Activated CD4-positive, alpha-beta T cell treated with anti-CD3 and anti-CD28 coated beads, Interleukin-2, amount 50 U/mL, for 16 hours (primary cell): ENCODE results near the gene FTO.

Source experiments
- DNase-seq: peaks from one replicate; pipeline ENCODE4 v3.0.0-alpha.2; 2020

FTO gene

GRCh38 chr16:54062361-54063278 lies 358.7 kb downstream of the FTO start:
- no peak for DNase-seq

- no peak for DNase-seq
Observed at GRCh38 chr16:54063279-54063773, 359.4 kb downstream of the FTO start.

- no peak for DNase-seq
Observed at GRCh38 chr16:54066451-54067105, 362.6 kb downstream of the FTO start.

- no peak for DNase-seq
Observed at GRCh38 chr16:54067322-54068065, 363.5 kb downstream of the FTO start.

GRCh38 chr16:54068212-54068611 lies 364.3 kb downstream of the FTO start:
- no peak for DNase-seq

DNA sequence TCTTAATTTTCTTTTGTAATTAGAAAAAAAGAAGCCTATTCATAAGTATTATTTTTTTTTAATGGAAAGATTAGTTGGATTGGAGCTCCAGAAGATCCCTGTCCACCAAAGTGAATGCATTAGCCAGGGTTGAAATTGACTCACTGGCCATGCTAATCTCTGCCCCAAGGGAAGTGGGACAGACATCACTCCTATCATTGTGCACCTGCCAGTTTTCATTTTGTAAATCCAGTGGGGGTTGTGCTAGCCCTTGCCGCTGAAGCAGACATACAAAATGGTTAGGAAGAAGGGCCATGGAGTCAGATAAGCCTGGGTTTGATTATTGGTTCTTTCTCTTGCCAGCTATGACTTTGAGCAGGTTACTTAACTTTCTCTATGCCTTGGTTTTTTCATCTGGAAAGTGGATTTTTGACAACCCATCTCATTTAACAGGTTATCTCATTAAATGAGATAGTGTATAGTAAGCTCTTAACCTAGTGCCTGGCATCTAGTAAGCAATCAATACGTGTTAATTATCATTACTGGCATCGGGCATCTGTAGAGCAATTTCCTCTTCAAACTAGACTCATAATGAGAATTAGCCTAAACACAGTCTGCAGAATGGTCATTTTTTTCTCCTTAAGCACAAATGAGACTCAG lies 365.8 kb downstream of the FTO start:
- no peak for DNase-seq

- DNase-seq = no peak
Observed at GRCh38 chr16:54070789-54071343, 366.9 kb downstream of the FTO start.

- DNase-seq = no peak
Observed at GRCh38 chr16:54071514-54071913, 367.6 kb downstream of the FTO start.

DNA sequence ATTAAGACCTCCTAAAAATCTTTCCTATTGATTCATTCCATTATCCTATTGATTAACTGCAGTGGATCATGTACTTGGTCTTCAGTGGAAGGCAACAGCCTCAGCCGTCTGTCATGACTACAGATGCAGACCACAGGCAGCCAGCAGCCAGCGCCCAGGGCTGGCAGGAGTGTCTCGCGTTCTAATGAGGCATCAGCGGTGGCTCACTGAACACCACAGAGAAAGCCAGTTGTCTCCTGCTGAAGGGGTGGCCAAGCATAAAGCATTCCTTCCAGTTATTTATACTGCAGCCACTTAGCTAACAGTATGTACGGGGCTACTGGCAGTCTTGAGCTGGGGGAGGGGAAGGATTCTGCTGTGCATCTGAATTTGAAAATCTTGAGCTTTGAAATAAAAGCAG lies 368.3 kb downstream of the FTO start:
- no peak for DNase-seq

- DNase-seq = no peak
Observed at GRCh38 chr16:54073356-54073755, 369.4 kb downstream of the FTO start.

GRCh38 chr16:54075446-54075845 lies 371.5 kb downstream of the FTO start:
- DNase-seq = no peak

- DNase-seq = no peak
Observed at GRCh38 chr16:54076006-54076504, 372.1 kb downstream of the FTO start.

GRCh38 chr16:54077050-54077821 lies 373.3 kb downstream of the FTO start:
- DNase-seq = no peak

DNA sequence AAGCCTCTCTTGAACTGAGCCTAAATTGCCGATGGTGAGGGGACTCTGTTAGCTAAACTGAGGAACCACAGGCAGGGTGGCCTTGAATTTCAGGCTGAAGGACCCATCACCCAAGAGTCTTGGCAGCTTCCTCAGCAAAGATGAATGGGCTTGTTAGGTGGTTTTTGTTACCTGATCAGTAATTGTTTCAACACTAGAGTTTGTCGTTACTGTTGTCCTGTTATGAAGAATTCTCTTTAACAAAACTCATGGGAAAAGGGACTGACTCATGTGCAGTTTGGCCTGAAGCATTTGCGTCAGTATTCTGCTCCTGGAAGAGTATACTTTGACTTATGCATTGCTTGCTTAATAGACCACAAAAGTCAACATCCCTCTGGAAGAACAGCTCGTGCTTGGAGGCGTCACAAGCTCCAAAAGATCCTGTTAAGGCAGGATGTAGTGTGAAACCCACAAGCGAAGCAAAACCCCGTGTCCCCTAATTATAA lies 376.6 kb downstream of the FTO start:
- DNase-seq = no peak

DNA sequence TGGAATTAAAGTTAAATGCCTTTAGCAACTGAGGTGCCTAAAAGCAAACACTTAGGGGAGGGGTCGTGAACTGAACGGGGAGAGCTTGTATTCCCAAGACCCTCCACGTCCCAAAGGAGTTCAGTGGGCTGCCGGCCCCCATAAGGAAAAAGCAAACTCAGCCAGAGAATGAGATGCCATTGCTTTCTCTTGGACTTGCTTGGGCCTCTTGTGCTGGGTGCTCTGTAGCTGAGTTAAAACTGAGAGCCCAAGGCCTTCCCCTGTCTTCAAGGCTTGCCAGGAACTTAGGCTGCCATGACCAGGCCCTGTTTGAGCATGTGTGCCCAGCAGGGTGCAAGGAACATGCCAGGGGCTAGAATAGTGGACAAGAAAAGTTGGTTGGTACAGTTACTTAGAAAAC lies 382.8 kb downstream of the FTO start:
- no peak for DNase-seq

GRCh38 chr16:54090602-54091001 lies 386.6 kb downstream of the FTO start:
- DNase-seq = no peak

DNA sequence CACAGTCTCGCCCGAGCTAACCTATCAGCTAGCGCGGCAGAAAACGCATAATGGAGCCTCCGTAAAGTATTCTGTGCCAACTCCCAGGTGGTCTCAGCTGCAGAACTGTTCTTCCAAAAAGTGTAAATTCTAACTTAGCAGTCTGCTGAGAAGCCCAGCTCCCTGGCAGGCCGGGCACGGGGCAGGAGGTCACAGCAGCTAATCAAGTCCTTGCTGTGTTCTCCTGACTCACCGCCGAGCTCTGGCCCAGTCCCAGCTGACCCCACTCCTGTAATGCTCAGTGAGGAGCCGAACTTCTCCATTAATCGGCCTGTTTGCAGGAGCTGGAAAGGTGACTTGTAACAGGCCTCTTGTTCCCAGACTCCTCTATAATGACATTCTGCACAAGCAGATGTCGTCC lies 389.3 kb downstream of the FTO start:
- no peak for DNase-seq

GRCh38 chr16:54094641-54095040 lies 390.7 kb downstream of the FTO start:
- no peak for DNase-seq

GRCh38 chr16:54096607-54097006 lies 392.7 kb downstream of the FTO start:
- no peak for DNase-seq

GRCh38 chr16:54097774-54098173 lies 393.8 kb downstream of the FTO start:
- no peak for DNase-seq

DNA sequence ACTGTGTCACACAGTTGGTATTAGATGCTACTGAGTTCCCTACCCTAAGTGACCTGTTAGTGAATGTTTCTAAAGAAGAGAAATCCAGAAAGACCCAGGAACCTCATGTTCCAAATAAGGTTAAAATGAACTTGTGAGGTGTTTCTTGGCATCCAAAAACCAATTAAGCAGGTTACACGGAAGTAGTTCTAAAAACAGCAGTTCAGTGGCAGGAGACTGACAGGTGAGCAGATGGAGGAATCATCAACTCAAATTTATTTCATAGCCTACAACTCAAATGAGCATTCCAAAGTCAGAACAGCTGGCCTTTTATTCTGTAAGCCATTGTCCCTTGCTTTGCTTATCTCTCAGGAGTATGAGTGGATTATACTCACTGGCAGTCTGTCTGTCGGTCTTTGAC lies 394.3 kb downstream of the FTO start:
- no peak for DNase-seq
